ENCODE measurements around the gene MROH9.

DNA sequence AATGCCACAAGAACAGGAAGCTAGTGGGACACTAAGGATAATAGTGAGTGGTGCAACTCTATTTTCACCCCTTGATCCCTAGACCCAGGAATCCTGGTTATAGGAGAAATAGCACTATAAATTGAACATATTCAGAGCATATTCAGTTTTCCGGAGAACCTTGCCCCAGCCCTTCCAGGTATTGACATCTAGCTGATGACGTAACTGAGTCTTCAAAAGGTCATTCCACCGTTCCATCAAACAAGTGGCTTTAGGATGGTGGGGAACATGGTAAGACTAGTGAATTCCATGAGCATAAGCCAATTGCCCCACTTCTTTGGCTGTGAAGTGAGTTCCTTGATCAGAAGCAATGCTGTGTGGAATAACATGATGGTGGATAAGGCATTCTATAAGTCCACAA lies 2.9 kb downstream of the MROH9 start:
- TF ChIP-seq CTCF (IDR thresholded peaks at IDR 0.05 in 2 of 3, conservative IDR thresholded peaks at IDR 0.05 in 1 of 3; ENCODE audit: borderline replicate concordance in 1 of 3, insufficient read depth in 1 of 3, low read depth in 2 of 3, low read length in 2 of 3): no peak
- no peak for TF ChIP-seq YY1 (IDR thresholded peaks at IDR 0.05; ENCODE audit: extremely low read depth, insufficient replicate concordance, low read depth, low read length)
- no peak for TF ChIP-seq POLR2AphosphoS5 (IDR thresholded peaks at IDR 0.05; ENCODE audit: low read depth, low read length)
- no peak for TF ChIP-seq EZH2 (IDR thresholded peaks at IDR 0.05)
- no peak for TF ChIP-seq SIN3A (IDR thresholded peaks at IDR 0.05; ENCODE audit: low read depth)
- no peak for TF ChIP-seq ELF1 (IDR thresholded peaks at IDR 0.05; ENCODE audit: borderline replicate concordance, low read depth)
- no peak for TF ChIP-seq POLR2A (IDR thresholded peaks at IDR 0.05; ENCODE audit: borderline replicate concordance, extremely low read depth, insufficient read depth, insufficient read length)
- no peak for TF ChIP-seq ZNF274 (IDR thresholded peaks at IDR 0.05; ENCODE audit: low read depth, low read length)
- no peak for TF ChIP-seq RAD21 (IDR thresholded peaks at IDR 0.05; ENCODE audit: low read depth)

Data from HCT116 (cell line).